Caco-2 (cell line): ENCODE results near the gene OSBPL1A. TPM values are rescaled to one million over a fixed set of nuclear protein-coding genes. Genes with fewer than 3 reads are reported as not detected.

Experiments
- BruUV-seq: library from RNA; stranded (reverse); fragments of 400-500 nt; replicated peaks from 2 replicates; lab custom pipeline; 2021; lab: Mats Ljungman, UMichigan
- CTCF ChIA-PET: fragments of 300-600 bp; sonication (Branson Sonifier 250); formaldehyde crosslinking; loops from one replicate; lab custom pipeline; 2022; ENCODE audit warnings: antibody characterized with exemption; lab: Charles Lee
- POLR2A ChIA-PET: fragments of 300-600 bp; sonication (Branson Sonifier 250); formaldehyde crosslinking; loops from one replicate; lab custom pipeline; 2022; ENCODE audit warnings: antibody characterized with exemption; lab: Charles Lee
- DNase-seq, 2 experiments: peaks; one replicate each; pipeline versions ENCODE4 v3.0.0 to v3.0.0-alpha.2; 2020 to 2022
- H3K27me3 ChIP-seq: replicated peaks from 2 replicates; pipeline ENCODE4 v1.6.0; 2011; ENCODE audit warnings: low read length; ENCODE audit not compliant: control insufficient read depth, insufficient read depth
- H3K36me3 ChIP-seq: 2 replicates; pipeline ENCODE4 v1.5.1; 2011; ENCODE audit warnings: low read length; ENCODE audit not compliant: control insufficient read depth, insufficient read depth
- H3K4me1 ChIP-seq: fragments of 250-450 bp; sonication (Bioruptor Pico); 2 replicates; pipeline ENCODE4 v1.5.1; 2020; ENCODE audit warnings: mild to moderate bottlenecking
- H3K4me3 ChIP-seq: 2 replicates; pipeline ENCODE4 v1.5.1; 2011; ENCODE audit warnings: low read depth, mild to moderate bottlenecking, control low read depth, low read length
- H3K9me3 ChIP-seq: fragments of 250-450 bp; sonication (Bioruptor Pico); 2 replicates; pipeline ENCODE4 v1.5.1; 2020; ENCODE audit warnings: mild to moderate bottlenecking, moderate library complexity
- H3K27ac Mint-ChIP-seq: one replicate; pipeline ENCODE4 v1.8.0; 2022; ENCODE audit warnings: mixed read lengths; ENCODE audit not compliant: unreplicated experiment
- H3K27me3 Mint-ChIP-seq: one replicate; pipeline ENCODE4 v1.8.0; 2022; ENCODE audit warnings: mixed read lengths; ENCODE audit not compliant: insufficient read depth, unreplicated experiment
- H3K36me3 Mint-ChIP-seq: one replicate; pipeline ENCODE4 v1.8.0; 2022; ENCODE audit warnings: mild to moderate bottlenecking, mixed read lengths; ENCODE audit not compliant: insufficient read depth, unreplicated experiment
- H3K4me1 Mint-ChIP-seq: one replicate; pipeline ENCODE4 v1.8.0; 2022; ENCODE audit warnings: low read depth, mixed read lengths; ENCODE audit not compliant: unreplicated experiment
- H3K4me3 Mint-ChIP-seq: one replicate; pipeline ENCODE4 v1.8.0; 2022; ENCODE audit warnings: mild to moderate bottlenecking, moderate library complexity, mixed read lengths; ENCODE audit not compliant: unreplicated experiment
- H3K9me3 Mint-ChIP-seq: one replicate; pipeline ENCODE4 v1.8.0; 2022; ENCODE audit warnings: mixed read lengths; ENCODE audit not compliant: unreplicated experiment
- CTCF ChIP-seq, 2 experiments: fragments of 200-600 bp in 1 of 2; IDR thresholded peaks; 1 replicate in 1 of 2; 2 replicates in 1 of 2; pipeline versions ENCODE4 v1.5.1 to v1.8.0; 2011 to 2022; ENCODE audit warnings: antibody characterized with exemption in 1 of 2, control low read depth in 1 of 2, inconsistent platforms in 1 of 2, low read depth in 1 of 2, low read length in 1 of 2, mild to moderate bottlenecking in 1 of 2, moderate library complexity in 1 of 2; ENCODE audit not compliant: insufficient read depth in 1 of 2, severe bottlenecking in 1 of 2, unreplicated experiment in 1 of 2
- intact Hi-C: fragments of 100-400 bp; cut with micrococcal nuclease; formaldehyde crosslinking; loops from one replicate; pipeline ENCODE4 v1.10.0; 2022; ENCODE audit not compliant: unreplicated experiment
- total RNA-seq: library from RNA; stranded (reverse); gene quantifications from 2 replicates; pipeline ENCODE4 v1.2.3, GENCODE V29; 2022

The OSBPL1A gene
- total RNA-seq, 1 experiment from 2014 or later = 15.7 TPM

- no peaks in the 10 kb centered on the region for H3K36me3 ChIP-seq
- H3K27me3 Mint-ChIP-seq = no peaks in the 10 kb centered on the region
- H3K9me3 Mint-ChIP-seq = no peaks in the 10 kb centered on the region
- DNase-seq = no peak
- ChIA-PET CTCF (no interaction called here), POLR2A (no interaction called here)
- no TSS peak for BruUV-seq
- H3K4me3 Mint-ChIP-seq = no peak overlapping the region
- no peaks in the 10 kb centered on the region for H3K4me1 ChIP-seq
- H3K27ac Mint-ChIP-seq = no peak overlapping the region
- TF ChIP-seq CTCF (IDR thresholded peaks at IDR 0.05; ENCODE audit: insufficient read depth in 1 of 2, low read depth in 1 of 2, low read length in 1 of 2, severe bottlenecking in 1 of 2, unreplicated experiment in 1 of 2) = no peak
- H3K27me3 ChIP-seq = no peaks in the 10 kb centered on the region
- H3K9me3 ChIP-seq = no peaks in the 10 kb centered on the region
- no peak overlapping the region for H3K4me3 ChIP-seq
- intact Hi-C loops = no loop called here
- no peaks in the 10 kb centered on the region for H3K4me1 Mint-ChIP-seq
- H3K36me3 Mint-ChIP-seq = no peaks in the 10 kb centered on the region
Observed at GRCh38 chr18:24354278-24354677, 43.3 kb downstream of the OSBPL1A start.

DNA sequence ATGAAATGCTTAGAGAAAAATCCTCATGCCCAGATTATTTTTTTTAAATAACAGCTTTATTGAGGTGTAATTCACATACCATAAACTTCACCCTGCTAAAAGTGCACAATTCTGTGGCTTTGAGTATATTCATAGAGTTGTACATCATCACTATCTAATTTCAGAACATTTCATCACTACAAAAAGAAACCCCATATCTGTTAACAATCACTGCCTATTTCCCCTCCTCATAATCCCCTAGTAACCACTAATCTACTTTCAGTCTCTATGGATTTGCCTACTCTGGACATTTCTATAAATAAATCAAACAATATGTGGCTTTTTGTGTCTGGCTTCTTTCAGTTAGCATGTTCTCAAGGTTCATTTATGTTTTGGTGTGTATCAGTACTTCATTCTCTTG lies 51.4 kb downstream of the OSBPL1A start:
- Histone ChIP-seq H3K4me1 (no peaks in the 10 kb centered on the region), H3K27me3 (no peaks in the 10 kb centered on the region), H3K4me3 (no peak overlapping the region), H3K9me3 (no peaks in the 10 kb centered on the region), H3K36me3 (no peaks in the 10 kb centered on the region)
- ChIA-PET POLR2A (no interaction called here), CTCF (no interaction called here)
- Mint-ChIP-seq H3K9me3 (no peaks in the 10 kb centered on the region), H3K27me3 (no peaks in the 10 kb centered on the region), H3K4me3 (no peak overlapping the region), H3K36me3 (no peaks in the 10 kb centered on the region), H3K27ac (no peak overlapping the region), H3K4me1 (no peaks in the 10 kb centered on the region)
- no peak for TF ChIP-seq CTCF (IDR thresholded peaks at IDR 0.05; ENCODE audit: insufficient read depth in 1 of 2, low read depth in 1 of 2, low read length in 1 of 2, severe bottlenecking in 1 of 2, unreplicated experiment in 1 of 2)
- BruUV-seq = no TSS peak
- DNase-seq = no peak
- intact Hi-C loops = no loop called here

DNA sequence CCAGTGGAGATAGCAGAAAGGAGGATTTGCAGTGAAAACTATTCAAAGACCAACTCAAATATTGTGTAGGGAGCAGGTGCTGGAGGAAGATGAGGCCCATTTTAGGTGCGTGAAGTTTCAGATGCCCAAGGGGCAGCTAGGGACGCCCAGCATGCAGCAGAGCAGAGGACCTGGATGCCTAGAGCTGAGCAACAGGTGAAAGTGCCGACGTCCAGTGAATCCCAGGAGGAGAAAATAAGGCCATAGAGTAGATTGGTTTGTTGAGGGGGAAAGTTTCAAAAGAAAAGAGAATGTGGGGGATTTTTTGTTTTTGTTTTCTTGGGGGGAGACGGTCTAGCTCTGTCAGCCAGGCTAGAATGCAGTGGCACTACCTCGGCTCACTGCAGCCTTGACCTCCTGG lies 53.1 kb downstream of the OSBPL1A start:
- intact Hi-C loops = no loop called here
- Mint-ChIP-seq H3K27ac (no peak overlapping the region), H3K9me3 (no peaks in the 10 kb centered on the region), H3K4me3 (no peak overlapping the region), H3K36me3 (no peaks in the 10 kb centered on the region), H3K27me3 (no peaks in the 10 kb centered on the region), H3K4me1 (no peaks in the 10 kb centered on the region)
- POLR2A ChIA-PET = no interaction called here
- no peak overlapping the region for H3K4me3 ChIP-seq
- no peaks in the 10 kb centered on the region for H3K4me1 ChIP-seq
- CTCF ChIA-PET = no interaction called here
- H3K9me3 ChIP-seq = no peaks in the 10 kb centered on the region
- no peaks in the 10 kb centered on the region for H3K36me3 ChIP-seq
- DNase-seq = no peak
- TF ChIP-seq CTCF (IDR thresholded peaks at IDR 0.05; ENCODE audit: insufficient read depth in 1 of 2, low read depth in 1 of 2, low read length in 1 of 2, severe bottlenecking in 1 of 2, unreplicated experiment in 1 of 2) = no peak
- no peaks in the 10 kb centered on the region for H3K27me3 ChIP-seq
- BruUV-seq = no TSS peak
